CD1c-positive myeloid dendritic cell (primary cell): ENCODE data around the gene ALG10.
"Not testable (repeated sequence)": the region's sequence is repeated elsewhere in the genome, so short reads cannot be mapped to it uniquely, and the experiment has no call there.

ENCODE experiments used
- DNase-seq: peaks from one replicate; pipeline ENCODE4 v3.0.0-alpha.2; 2016; ENCODE audit errors: extremely low spot score

Gene ALG10

GRCh38 chr12:34022079-34022830, at the start of gene ALG10:
ALG10 (plus strand) TSS chr12:34022496; CDS start chr12:34022600, 104 bp downstream.
- peak; percentile 99 for DNase-seq

GRCh38 chr12:33972884-33973283, 49.4 kb upstream of the ALG10 start:
- DNase-seq, result not testable (repeated sequence)

- DNase-seq, result no peak
Measured at GRCh38 chr12:33977887-33978286, 44.4 kb upstream of the ALG10 start.

DNA sequence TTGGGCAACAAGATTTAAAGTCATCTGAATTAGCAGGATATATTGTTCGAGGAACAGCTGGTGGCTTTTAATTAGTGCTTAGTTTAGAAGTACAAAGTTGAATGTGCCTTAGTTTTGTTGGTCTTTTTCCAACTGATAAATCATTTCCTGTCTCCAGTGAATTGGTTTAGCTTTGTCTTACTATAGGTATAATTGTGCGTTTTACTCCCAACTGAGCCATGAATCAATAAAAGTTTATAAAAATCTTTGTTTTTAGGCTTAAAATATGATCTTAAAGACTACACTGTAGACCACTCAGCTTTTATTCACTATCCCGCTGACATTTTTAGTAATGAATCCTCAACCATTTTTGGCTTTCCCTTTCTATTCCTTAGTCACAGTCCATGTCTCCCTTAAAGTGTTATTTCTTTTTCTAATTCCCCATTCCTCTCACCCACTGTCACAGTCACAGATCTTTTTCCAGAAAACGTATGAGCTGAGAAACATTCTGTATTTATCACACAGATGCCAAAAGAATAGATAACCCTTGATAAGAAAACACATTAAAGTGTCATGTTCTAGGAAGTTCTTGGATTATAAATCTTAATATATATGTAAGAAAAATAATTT, 34.0 kb upstream of the ALG10 start:
- DNase-seq, result no peak

GRCh38 chr12:33988913-33989312, 33.4 kb upstream of the ALG10 start:
- DNase-seq, result no peak

- DNase-seq, result no peak
Measured at GRCh38 chr12:33994857-33995808, 27.2 kb upstream of the ALG10 start.

- not testable (repeated sequence) for DNase-seq
Measured at GRCh38 chr12:34008835-34009234, 13.5 kb upstream of the ALG10 start.

DNA sequence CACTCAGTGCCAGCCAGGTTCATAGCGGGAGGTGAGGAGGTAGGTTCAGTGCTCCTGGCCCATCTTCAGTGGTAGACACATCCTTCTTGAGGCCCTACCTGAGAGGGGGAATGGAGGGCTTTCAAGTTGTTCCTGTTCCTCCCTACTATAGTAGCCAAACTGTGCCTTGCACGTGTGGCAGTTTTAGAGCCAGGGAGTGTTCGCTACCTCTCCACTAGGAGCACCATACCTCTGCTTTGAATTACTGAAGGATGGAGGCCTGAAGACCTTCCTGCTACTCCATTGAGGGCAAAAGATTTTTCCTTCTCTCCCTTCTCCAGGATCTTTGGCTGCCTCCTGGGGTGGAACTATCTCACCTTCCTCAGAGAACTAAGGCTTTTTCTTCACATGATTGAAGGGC, 5.9 kb upstream of the ALG10 start:
- DNase-seq, result no peak

- DNase-seq, result peak; percentile 43
Measured at GRCh38 chr12:34021071-34021470, 1.2 kb upstream of the ALG10 start.

DNA sequence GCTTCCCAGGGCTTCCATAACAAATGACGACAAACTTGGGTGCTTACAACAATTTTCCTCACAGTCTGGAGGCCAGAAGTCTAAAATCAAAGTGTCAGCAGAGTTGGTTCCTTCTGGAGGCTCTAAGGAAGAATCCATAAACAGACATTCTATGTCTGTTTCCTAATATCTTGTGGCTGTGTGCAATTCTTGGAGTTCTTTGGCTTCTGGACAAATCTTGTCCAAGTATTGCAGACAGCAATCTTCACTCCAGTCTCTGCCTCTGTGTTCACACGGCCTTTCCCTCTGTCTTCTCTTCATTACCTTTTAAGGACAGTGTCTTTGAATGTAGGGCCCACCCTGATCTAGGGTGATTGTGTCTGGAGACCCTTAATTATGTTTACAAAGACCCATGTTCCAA, 5.4 kb downstream of the ALG10 start:
- DNase-seq, result not testable (repeated sequence)

- no peak for DNase-seq
Measured at GRCh38 chr12:34030591-34030990, 8.3 kb downstream of the ALG10 start.

DNA sequence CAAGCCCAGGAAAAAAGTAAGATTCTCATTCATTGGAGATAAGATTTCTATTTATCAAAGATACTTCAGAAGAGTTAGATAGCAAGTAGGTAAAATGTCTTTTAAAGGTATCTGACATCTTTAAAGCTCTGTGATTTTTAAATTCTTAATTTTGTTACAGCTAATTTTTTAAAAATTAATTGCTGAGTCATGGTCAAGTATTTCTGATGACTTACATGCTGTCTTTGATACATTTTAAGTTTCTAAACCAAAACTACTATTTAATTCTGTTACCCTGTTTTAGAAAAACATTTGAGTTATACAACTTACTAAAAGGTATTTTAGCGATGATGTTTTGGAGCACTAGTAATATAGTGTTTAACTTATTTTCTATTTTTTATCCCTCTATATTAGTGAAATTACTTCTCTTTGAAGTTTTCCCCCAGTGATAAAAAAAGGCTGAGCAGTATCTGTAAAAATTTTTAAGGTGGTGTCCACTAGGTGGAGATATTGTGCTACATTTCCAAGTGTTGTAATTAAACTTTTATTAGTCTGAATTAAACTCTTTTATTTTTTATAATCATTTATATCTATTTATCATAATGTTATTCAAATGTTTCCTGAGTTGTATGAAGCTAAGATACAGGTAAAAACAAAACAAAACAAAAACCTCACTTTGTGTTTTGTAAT, 11.5 kb downstream of the ALG10 start:
- DNase-seq, result peak; percentile 33

- DNase-seq, result not testable (repeated sequence)
Measured at GRCh38 chr12:34038357-34038756, 16.1 kb downstream of the ALG10 start.

GRCh38 chr12:34046570-34046969, 24.3 kb downstream of the ALG10 start:
- DNase-seq, result no peak

DNA sequence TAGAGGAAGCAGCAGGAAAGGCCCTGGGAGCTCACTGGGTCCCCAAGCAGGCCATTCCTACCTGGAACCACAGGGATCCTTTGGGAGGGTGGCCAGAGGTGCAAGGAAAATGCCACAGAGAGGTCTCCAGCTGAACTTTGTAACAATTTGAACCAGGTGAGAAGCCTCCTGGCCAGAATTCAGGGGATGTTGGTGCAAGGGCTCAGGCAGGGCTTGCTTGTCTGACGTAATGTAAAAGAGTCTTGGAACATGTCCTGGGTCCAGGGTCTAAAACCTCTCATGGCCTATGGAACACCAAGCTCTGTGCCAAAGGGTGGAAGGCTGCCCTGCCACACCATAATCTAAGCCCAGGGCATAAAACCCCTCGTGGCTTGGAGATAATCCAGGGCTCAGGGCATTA, 25.6 kb downstream of the ALG10 start:
- DNase-seq, result not testable (repeated sequence)

DNA sequence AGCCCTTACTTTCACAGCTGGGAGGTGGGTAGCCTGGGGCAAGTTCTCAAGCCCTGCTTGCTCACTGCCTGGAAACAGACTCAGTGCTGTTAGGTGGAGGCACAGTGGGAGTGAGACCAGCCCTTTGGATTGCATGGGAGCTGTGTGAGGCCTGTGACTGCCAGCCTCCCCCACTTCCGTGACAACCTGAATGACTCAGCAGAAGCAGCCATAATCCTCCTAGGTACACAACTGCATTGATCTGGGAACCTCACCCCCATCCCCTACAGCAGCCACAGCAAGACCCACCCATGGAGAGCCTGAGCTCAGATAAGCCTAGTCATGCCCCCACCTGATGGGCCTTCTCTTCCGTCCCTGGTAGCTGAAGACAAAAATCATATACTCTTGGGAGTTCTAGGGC, 26.4 kb downstream of the ALG10 start:
- DNase-seq, result no peak

- no peak for DNase-seq
Measured at GRCh38 chr12:34051486-34051885, 29.2 kb downstream of the ALG10 start.

GRCh38 chr12:34054938-34055337, 32.6 kb downstream of the ALG10 start:
- DNase-seq, result no peak
